ENCODE results near the gene VWA5B2. TPM values are rescaled to one million over a fixed set of nuclear protein-coding genes. Genes with fewer than 3 reads are reported as not detected.
A peak's percentile ranks its signal among the peaks of the same experiment; 100 is the strongest.

The VWA5B2 gene
- total and polyA plus RNA-seq, 2 of the 13 experiments (the other 11 are each of a cell fraction or from before 2014, with no cell fraction given), result 0.03 to 0.04 TPM

GRCh38 chr3:184249412-184250166 lies 20.2 kb downstream of the VWA5B2 start, which contains the start of gene EEF1AKMT4 (continued):
- TF ChIP-seq CCDC6 (CRISPR knock-in tag; IDR thresholded peaks at IDR 0.05) (peak; percentile 90), ZNF335 (CRISPR knock-in tag; IDR thresholded peaks at IDR 0.05) (no peak; the same call in 1 of the 2 replicates), ZNF878 (CRISPR knock-in tag; IDR thresholded peaks at IDR 0.05) (peak; percentile 89; the same call in 1 of the 2 replicates), ISX (CRISPR knock-in tag; conservative IDR thresholded peaks at IDR 0.05) (no peak), MLXIP (CRISPR knock-in tag; IDR thresholded peaks at IDR 0.05; ENCODE audit: borderline replicate concordance) (0 out of 2 replicates have a peak, but pooled peaks have one; percentile 19), FOXM1 (CRISPR knock-in tag; IDR thresholded peaks at IDR 0.05) (no peak), FIP1L1 (IDR thresholded peaks at IDR 0.05; ENCODE audit: borderline replicate concordance, insufficient read depth, low read depth, low read length) (no peak), E2F2 (CRISPR knock-in tag; IDR thresholded peaks at IDR 0.05; ENCODE audit: borderline replicate concordance) (no peak), ISL2 (CRISPR knock-in tag; IDR thresholded peaks at IDR 0.05) (peak; percentile 36; the same call in 1 of the 2 replicates), MED1 (CRISPR knock-in tag; IDR thresholded peaks at IDR 0.05) (peak; percentile 62), NBN (conservative IDR thresholded peaks at IDR 0.05) (no peak), TFDP2 (CRISPR knock-in tag; IDR thresholded peaks at IDR 0.05) (peak; percentile 80), PHF8 (CRISPR knock-in tag; IDR thresholded peaks at IDR 0.05) (peak; percentile 87), DPF2 (CRISPR knock-in tag; IDR thresholded peaks at IDR 0.05; ENCODE audit: borderline replicate concordance, low read depth) (no peak), ZNF280D (CRISPR knock-in tag; IDR thresholded peaks at IDR 0.05) (no peak), SIX1 (CRISPR knock-in tag; IDR thresholded peaks at IDR 0.05; ENCODE audit: borderline replicate concordance) (no peak), ZNF234 (CRISPR knock-in tag; conservative IDR thresholded peaks at IDR 0.05) (no peak), ZNF614 (CRISPR knock-in tag; IDR thresholded peaks at IDR 0.05; ENCODE audit: borderline replicate concordance) (no peak), ZBTB38 (CRISPR knock-in tag; IDR thresholded peaks at IDR 0.05) (no peak; the same call in 1 of the 2 replicates), ZNF17 (CRISPR knock-in tag; IDR thresholded peaks at IDR 0.05) (no peak), TP53 (CRISPR knock-in tag; conservative IDR thresholded peaks at IDR 0.05) (0 out of 2 replicates have a peak, but pooled peaks have one; percentile 62), ZNF20 (CRISPR knock-in tag; IDR thresholded peaks at IDR 0.05) (no peak)

Measured in HepG2 (cell line).